ENCODE measurements around the gene TNFRSF11A. TPM values are rescaled to one million over a fixed set of nuclear protein-coding genes. Genes with fewer than 3 reads are reported as not detected.

Gene TNFRSF11A
- total RNA-seq, 1 donor from 2014 or later = 0.19 TPM

DNA sequence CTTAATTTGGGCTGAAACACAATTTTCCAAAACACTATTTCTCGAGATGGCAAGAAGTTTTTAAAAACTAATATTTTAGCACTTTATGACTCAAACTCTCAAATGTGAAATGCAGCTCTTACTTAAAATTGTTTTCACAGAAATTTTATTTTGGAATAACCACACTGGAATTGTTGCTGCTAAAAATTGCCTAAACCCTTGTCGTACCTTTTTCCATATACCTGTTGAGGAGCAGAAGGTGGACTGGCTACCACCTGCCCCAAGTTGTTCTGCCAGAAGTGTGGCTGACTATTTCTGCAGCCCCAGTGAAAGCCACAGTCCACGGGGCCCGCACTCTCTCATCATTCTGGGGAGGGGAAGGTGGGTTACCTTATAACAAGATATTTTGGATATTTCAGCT, 23.4 kb downstream of the TNFRSF11A start:
- no peak for DNase-seq (ENCODE audit: extremely low spot score, unreplicated experiment)
- Mint-ChIP-seq H3K36me3 (ENCODE audit: unreplicated experiment) (no peaks in the 10 kb centered on the region), H3K27me3 (ENCODE audit: unreplicated experiment) (peaks cover 42% of the 10 kb centered on the region), H3K9me3 (ENCODE audit: unreplicated experiment) (no peaks in the 10 kb centered on the region), H3K27ac (ENCODE audit: unreplicated experiment) (no peak overlapping the region), H3K4me1 (ENCODE audit: unreplicated experiment) (no peaks in the 10 kb centered on the region), H3K4me3 (ENCODE audit: unreplicated experiment) (no peak overlapping the region)
- TF ChIP-seq, protein P1, sequence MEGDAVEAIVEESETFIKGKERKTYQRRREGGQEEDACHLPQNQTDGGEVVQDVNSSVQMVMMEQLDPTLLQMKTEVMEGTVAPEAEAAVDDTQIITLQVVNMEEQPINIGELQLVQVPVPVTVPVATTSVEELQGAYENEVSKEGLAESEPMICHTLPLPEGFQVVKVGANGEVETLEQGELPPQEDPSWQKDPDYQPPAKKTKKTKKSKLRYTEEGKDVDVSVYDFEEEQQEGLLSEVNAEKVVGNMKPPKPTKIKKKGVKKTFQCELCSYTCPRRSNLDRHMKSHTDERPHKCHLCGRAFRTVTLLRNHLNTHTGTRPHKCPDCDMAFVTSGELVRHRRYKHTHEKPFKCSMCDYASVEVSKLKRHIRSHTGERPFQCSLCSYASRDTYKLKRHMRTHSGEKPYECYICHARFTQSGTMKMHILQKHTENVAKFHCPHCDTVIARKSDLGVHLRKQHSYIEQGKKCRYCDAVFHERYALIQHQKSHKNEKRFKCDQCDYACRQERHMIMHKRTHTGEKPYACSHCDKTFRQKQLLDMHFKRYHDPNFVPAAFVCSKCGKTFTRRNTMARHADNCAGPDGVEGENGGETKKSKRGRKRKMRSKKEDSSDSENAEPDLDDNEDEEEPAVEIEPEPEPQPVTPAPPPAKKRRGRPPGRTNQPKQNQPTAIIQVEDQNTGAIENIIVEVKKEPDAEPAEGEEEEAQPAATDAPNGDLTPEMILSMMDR (IDR thresholded peaks at IDR 0.05) = no peak

DNA sequence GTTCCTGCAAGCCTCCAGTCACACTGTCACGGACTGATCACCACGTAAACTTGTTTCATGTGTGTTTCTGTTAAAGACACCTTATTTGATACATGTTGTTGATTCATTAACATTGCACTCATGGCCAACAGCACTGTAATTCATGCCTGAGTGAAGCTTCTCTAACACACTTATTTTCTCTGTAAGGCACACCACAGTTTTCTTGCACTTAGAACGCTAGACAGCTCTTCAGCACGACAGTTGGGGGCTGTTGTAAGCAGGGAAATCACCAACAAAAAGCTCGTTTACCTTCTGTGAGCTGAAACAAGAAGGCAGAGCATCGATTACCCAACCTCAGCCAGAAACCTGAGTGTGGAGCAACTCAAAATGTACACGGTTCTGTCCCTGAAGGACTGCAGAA, 28.1 kb downstream of the TNFRSF11A start:
- no peaks in the 10 kb centered on the region for H3K36me3 Mint-ChIP-seq (ENCODE audit: unreplicated experiment)
- no peaks in the 10 kb centered on the region for H3K9me3 Mint-ChIP-seq (ENCODE audit: unreplicated experiment)
- H3K4me1 Mint-ChIP-seq (ENCODE audit: unreplicated experiment) = no peaks in the 10 kb centered on the region
- TF ChIP-seq, protein P1 (IDR thresholded peaks at IDR 0.05) = no peak
- no peak overlapping the region for H3K4me3 Mint-ChIP-seq (ENCODE audit: unreplicated experiment)
- DNase-seq (ENCODE audit: extremely low spot score, unreplicated experiment) = no peak
- peaks cover 20% of the 10 kb centered on the region for H3K27me3 Mint-ChIP-seq (ENCODE audit: unreplicated experiment)
- no peak overlapping the region for H3K27ac Mint-ChIP-seq (ENCODE audit: unreplicated experiment)

DNA sequence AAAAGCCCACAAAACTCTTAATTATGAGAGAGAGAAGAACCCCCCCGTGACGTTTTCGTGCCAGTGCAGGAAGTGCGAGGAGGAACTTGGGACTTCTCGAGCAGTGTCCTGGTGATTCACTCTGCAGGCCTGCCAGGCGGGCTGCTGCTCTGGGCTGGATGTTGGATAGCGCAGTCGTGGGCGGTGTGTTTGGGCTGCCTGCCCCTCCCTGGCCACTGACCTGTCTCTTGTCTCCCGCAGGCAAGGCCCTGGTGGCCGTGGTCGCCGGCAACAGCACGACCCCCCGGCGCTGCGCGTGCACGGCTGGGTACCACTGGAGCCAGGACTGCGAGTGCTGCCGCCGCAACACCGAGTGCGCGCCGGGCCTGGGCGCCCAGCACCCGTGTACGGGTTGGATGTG, 29.0 kb downstream of the TNFRSF11A start:
- DNase-seq (ENCODE audit: extremely low spot score, unreplicated experiment) = no peak
- H3K36me3 Mint-ChIP-seq (ENCODE audit: unreplicated experiment) = no peaks in the 10 kb centered on the region
- H3K27ac Mint-ChIP-seq (ENCODE audit: unreplicated experiment) = no peak overlapping the region
- no peak overlapping the region for H3K4me3 Mint-ChIP-seq (ENCODE audit: unreplicated experiment)
- no peaks in the 10 kb centered on the region for H3K9me3 Mint-ChIP-seq (ENCODE audit: unreplicated experiment)
- TF ChIP-seq, protein P1 (IDR thresholded peaks at IDR 0.05) = no peak
- H3K4me1 Mint-ChIP-seq (ENCODE audit: unreplicated experiment) = no peaks in the 10 kb centered on the region
- H3K27me3 Mint-ChIP-seq (ENCODE audit: unreplicated experiment) = peaks cover 15% of the 10 kb centered on the region

DNA sequence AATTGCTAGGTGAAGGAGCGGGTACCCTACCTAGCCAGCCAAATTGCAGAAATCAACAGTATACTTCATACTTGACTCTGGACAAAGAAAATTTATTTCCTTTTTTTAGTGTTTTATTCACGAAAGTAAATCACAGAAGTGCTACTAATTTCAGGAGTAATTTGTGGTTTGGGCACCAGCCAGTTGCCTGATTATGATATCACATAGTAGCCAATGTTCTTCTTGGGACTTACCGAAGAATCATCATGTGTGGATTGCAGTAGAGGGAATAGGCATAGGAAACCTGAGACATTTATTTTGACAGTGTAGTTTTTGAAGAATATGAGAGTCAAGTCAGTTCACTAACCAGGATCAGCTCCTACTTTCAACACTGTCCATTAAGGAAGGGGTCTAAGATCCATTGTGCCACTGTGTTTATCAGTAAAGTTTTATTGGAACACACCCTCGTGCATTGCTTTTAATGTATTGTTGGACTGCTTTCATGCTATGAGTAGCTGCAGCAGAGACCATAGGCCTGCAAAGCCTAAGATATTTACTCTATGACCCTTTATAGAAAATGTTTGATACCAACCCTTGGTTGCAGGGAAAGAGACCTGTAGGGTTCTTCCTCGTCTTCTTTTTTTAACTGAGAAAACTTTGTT, 32.1 kb downstream of the TNFRSF11A start:
- peaks cover 19% of the 10 kb centered on the region for H3K27me3 Mint-ChIP-seq (ENCODE audit: unreplicated experiment)
- DNase-seq (ENCODE audit: extremely low spot score, unreplicated experiment) = no peak
- H3K27ac Mint-ChIP-seq (ENCODE audit: unreplicated experiment) = no peak overlapping the region
- no peaks in the 10 kb centered on the region for H3K36me3 Mint-ChIP-seq (ENCODE audit: unreplicated experiment)
- H3K9me3 Mint-ChIP-seq (ENCODE audit: unreplicated experiment) = no peaks in the 10 kb centered on the region
- no peaks in the 10 kb centered on the region for H3K4me1 Mint-ChIP-seq (ENCODE audit: unreplicated experiment)
- no peak overlapping the region for H3K4me3 Mint-ChIP-seq (ENCODE audit: unreplicated experiment)
- TF ChIP-seq, protein P1 (IDR thresholded peaks at IDR 0.05) = no peak

DNA sequence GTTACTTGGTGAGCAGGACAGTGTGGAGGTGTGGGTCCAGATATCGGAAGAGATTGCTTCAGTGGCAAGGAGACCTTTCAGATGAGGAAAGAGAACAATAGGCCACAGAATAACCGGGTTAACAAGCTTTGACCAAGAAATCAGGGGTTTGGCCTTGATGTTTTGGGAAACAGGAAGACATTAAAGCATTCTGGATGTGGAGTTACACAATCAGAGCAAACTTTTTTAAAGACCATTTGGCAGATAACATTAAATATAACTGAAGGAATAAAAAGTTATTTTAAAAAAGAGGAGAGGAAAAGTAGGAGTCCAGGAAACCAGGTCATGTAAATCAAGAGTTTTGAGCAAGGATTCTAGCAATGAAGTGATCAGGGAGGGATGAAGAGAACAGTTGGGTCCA, 35.7 kb downstream of the TNFRSF11A start:
- H3K36me3 Mint-ChIP-seq (ENCODE audit: unreplicated experiment) = no peaks in the 10 kb centered on the region
- no peak overlapping the region for H3K4me3 Mint-ChIP-seq (ENCODE audit: unreplicated experiment)
- H3K27ac Mint-ChIP-seq (ENCODE audit: unreplicated experiment) = no peak overlapping the region
- DNase-seq (ENCODE audit: extremely low spot score, unreplicated experiment) = no peak
- H3K4me1 Mint-ChIP-seq (ENCODE audit: unreplicated experiment) = no peaks in the 10 kb centered on the region
- H3K9me3 Mint-ChIP-seq (ENCODE audit: unreplicated experiment) = no peaks in the 10 kb centered on the region
- TF ChIP-seq, protein P1 (IDR thresholded peaks at IDR 0.05) = no peak
- peaks cover 26% of the 10 kb centered on the region for H3K27me3 Mint-ChIP-seq (ENCODE audit: unreplicated experiment)

All from osteocyte (in vitro differentiated cells).